Mucosa of descending colon (tissue), 3 donors: ENCODE measurements around the gene ATP11B. TPM values are rescaled to one million over a fixed set of nuclear protein-coding genes. Genes with fewer than 3 reads are reported as not detected.

Source experiments
- ATAC-seq: fragments of 200-7000 bp; cut with Tn5 transposase; one replicate; pipeline ENCODE4 v1.9.1; 2020; ENCODE audit warnings: mild to moderate bottlenecking, moderate library complexity
- DNase-seq, 3 donors: peaks; one replicate each; pipeline ENCODE4 v3.0.0-alpha.2; 2020
- H3K36me3 ChIP-seq: fragments of 200-600 bp; one replicate; pipeline ENCODE4 v1.8.0; 2021; ENCODE audit warnings: low read depth, mild to moderate bottlenecking
- H3K4me1 ChIP-seq: fragments of 200-600 bp; one replicate; pipeline ENCODE4 v1.8.0; 2021; ENCODE audit warnings: low read depth, mild to moderate bottlenecking
- H3K4me3 ChIP-seq: fragments of 200-600 bp; one replicate; pipeline ENCODE4 v1.8.0; 2021; ENCODE audit warnings: mild to moderate bottlenecking
- H3K9me3 ChIP-seq: fragments of 200-600 bp; one replicate; pipeline ENCODE4 v1.8.0; 2021; ENCODE audit warnings: mild to moderate bottlenecking
- intact Hi-C, 2 donors: fragments of 100-400 bp; cut with DNase I in 1 of 2; cut with micrococcal nuclease in 1 of 2; formaldehyde crosslinking; loops; one replicate each; pipeline versions ENCODE4 v1.11.0 to v1.11.1; 2022; cut with DNase I, micrococcal nuclease
- total RNA-seq, 3 donors: library from RNA; stranded (reverse); fragmentation: NEBNext Ultra II Directional in 2 of 3; extraction: Animal tissue kit (Norgen Biotek cat#: 25700) in 2 of 3; gene quantifications; one replicate each; pipeline versions ENCODE4 v1.2.1 to v1.2.4, GENCODE V29; 2021 to 2023
- TF ChIP-seq, protein P1 (sequence below): fragments of 200-600 bp; IDR thresholded peaks from one replicate; pipeline ENCODE4 v1.8.0; 2022; ENCODE audit warnings: antibody characterized with exemption, mild to moderate bottlenecking
- donor health status: DM: no; HTN: no; CAD: no; lungs with moderate emphysema.
- donor health status: DM: no; HTN: no; CAD: no.
- donor health status: DM: no; HTN: yes; CAD: no.

Gene ATP11B
- total RNA-seq, 3 donors from 2014 or later = 100 to 107 (median 102) TPM

DNA sequence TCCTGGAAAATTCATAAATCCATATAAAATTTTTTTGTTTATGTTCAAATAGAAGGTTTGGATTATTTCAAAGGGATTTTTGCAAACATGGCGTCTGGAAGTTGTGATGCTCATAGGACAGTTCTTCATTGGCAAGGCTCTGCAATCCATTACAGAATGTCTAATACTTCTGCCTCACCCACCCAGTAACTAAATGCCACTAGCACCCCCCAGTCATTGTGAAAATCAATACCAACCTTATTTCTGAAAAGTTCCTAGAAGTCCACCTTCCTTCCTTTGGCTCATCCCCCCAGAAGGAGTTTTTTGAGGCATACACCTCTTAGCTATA, 17.9 kb downstream of the ATP11B start:
- ATAC-seq = no peak

DNA sequence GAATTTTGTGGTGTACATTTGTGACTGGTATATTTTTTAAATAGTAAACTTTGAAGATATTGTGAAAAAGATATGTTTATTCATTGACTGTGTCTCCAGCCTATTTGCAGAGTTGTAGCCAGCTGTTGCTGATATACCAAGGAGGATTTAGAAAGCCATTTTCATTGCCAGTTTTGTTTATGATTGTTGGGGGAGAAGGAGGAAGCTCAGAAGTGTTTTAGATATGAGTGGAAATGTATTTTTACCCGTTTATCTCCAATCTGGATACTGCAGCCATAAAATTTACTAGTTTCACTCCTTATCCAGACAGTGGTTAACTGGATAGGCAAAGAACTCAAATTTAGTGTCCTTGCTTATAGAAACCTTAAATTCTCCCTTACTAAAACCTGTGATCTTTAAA, 18.8 kb downstream of the ATP11B start:
- intact Hi-C loops = no loop called here
- no peak overlapping the region for H3K4me3 ChIP-seq
- no peak for ATAC-seq
- H3K36me3 ChIP-seq = no peaks in the 10 kb centered on the region
- TF ChIP-seq, protein P1, sequence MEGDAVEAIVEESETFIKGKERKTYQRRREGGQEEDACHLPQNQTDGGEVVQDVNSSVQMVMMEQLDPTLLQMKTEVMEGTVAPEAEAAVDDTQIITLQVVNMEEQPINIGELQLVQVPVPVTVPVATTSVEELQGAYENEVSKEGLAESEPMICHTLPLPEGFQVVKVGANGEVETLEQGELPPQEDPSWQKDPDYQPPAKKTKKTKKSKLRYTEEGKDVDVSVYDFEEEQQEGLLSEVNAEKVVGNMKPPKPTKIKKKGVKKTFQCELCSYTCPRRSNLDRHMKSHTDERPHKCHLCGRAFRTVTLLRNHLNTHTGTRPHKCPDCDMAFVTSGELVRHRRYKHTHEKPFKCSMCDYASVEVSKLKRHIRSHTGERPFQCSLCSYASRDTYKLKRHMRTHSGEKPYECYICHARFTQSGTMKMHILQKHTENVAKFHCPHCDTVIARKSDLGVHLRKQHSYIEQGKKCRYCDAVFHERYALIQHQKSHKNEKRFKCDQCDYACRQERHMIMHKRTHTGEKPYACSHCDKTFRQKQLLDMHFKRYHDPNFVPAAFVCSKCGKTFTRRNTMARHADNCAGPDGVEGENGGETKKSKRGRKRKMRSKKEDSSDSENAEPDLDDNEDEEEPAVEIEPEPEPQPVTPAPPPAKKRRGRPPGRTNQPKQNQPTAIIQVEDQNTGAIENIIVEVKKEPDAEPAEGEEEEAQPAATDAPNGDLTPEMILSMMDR = no peak
- DNase-seq = no peak
- H3K9me3 ChIP-seq = no peaks in the 10 kb centered on the region
- H3K4me1 ChIP-seq = peaks cover 21% of the 10 kb centered on the region

More for the DNA sequence above, 17.9 kb downstream of the ATP11B start:
- H3K4me1 ChIP-seq = peaks cover 17% of the 10 kb centered on the region
- H3K4me3 ChIP-seq = no peak overlapping the region
- no peak for DNase-seq
- intact Hi-C loops = no loop called here
- H3K9me3 ChIP-seq = no peaks in the 10 kb centered on the region
- no peaks in the 10 kb centered on the region for H3K36me3 ChIP-seq
- TF ChIP-seq, protein P1 = no peak

GRCh38 chr3:182814419-182815062, 21.2 kb downstream of the ATP11B start:
- Histone ChIP-seq H3K4me1 (peaks cover 21% of the 10 kb centered on the region), H3K36me3 (no peaks in the 10 kb centered on the region), H3K4me3 (no peak overlapping the region), H3K9me3 (no peaks in the 10 kb centered on the region)
- intact Hi-C loops = no loop called here
- DNase-seq = no peak
- ATAC-seq = no peak
- TF ChIP-seq, protein P1 = no peak

DNA sequence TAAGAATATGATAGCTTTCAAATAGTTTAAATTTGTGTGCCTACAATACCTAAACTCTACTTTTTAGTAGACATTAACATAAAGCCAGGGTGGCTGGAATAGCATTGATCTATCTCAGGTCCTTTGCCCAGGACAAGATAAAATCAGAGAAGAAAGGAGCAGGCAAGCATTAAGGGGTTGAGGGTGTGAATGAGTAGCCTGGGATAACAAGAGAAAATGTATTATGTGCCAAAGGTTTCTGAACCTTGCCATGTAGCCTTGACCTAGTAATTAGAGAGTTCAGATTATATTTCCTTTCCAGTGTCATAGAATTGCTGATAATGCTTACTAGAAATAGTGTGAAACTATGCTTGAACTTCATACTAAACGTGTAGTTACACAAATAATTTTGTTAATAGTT, 22.9 kb downstream of the ATP11B start:
- no peaks in the 10 kb centered on the region for H3K9me3 ChIP-seq
- H3K36me3 ChIP-seq = no peaks in the 10 kb centered on the region
- TF ChIP-seq, protein P1 = no peak
- intact Hi-C loops = no loop called here
- no peak for ATAC-seq
- H3K4me1 ChIP-seq = peaks cover 25% of the 10 kb centered on the region
- no peak overlapping the region for H3K4me3 ChIP-seq
- no peak for DNase-seq

- Histone ChIP-seq H3K4me3 (no peak overlapping the region), H3K4me1 (peaks cover 27% of the 10 kb centered on the region), H3K9me3 (no peaks in the 10 kb centered on the region), H3K36me3 (no peaks in the 10 kb centered on the region)
- TF ChIP-seq, protein P1 = no peak
- DNase-seq = no peak
- intact Hi-C loops = no loop called here
- ATAC-seq = no peak
These were observed 25.1 kb downstream of the ATP11B start for GRCh38 chr3:182818296-182818978.
